H1 (cell line): Measurements from ENCODE around the gene GMPR. TPM values are rescaled to one million over a fixed set of nuclear protein-coding genes. Genes with fewer than 3 reads are reported as not detected.
"Not testable (repeated sequence)": the region's sequence is repeated elsewhere in the genome, so short reads cannot be mapped to it uniquely, and the experiment has no call there.

Source experiments
- CTCF ChIA-PET: fragments of 300-600 bp; sonication (Branson Sonifier 250); formaldehyde crosslinking; loops from one replicate; lab custom pipeline; 2021; ENCODE audit not compliant: partially characterized antibody; lab: Charles Lee
- POLR2A ChIA-PET: fragments of 300-600 bp; sonication (Branson Sonifier 250); formaldehyde crosslinking; loops from one replicate; lab custom pipeline; 2021; ENCODE audit warnings: inconsistent platforms; ENCODE audit not compliant: partially characterized antibody; lab: Charles Lee
- DNase-seq, 2 experiments: peaks; one replicate each; pipeline versions ENCODE4 v3.0.0 to v3.0.0-alpha.2; 2010 to 2022; ENCODE audit warnings: low spot score in 2 of 2, low read depth in 1 of 2, mixed read lengths in 1 of 2
- FAIRE-seq: peaks from 2 replicates; lab custom pipeline; 2011; peaks lifted over from hg19 to GRCh38; lab: Jason Lieb, UNC
- H2AFZ ChIP-seq: 2 replicates; pipeline ENCODE4 v1.8.1; 2012; ENCODE audit warnings: low read length, inconsistent platforms
- H2AK5ac ChIP-seq: 2 replicates; pipeline ENCODE4 v1.6.1; 2013; ENCODE audit warnings: low read depth, low read length
- H2BK120ac ChIP-seq: replicated peaks from 2 replicates; pipeline ENCODE3; 2013; ENCODE audit warnings: low read depth, low read length, inconsistent platforms
- H2BK12ac ChIP-seq: 2 replicates; pipeline ENCODE4 v1.6.1; 2013; ENCODE audit warnings: low read depth, low read length
- H2BK15ac ChIP-seq: 2 replicates; pipeline ENCODE4 v1.6.1; 2013; ENCODE audit warnings: low read length
- H2BK20ac ChIP-seq: 2 replicates; pipeline ENCODE4 v1.6.1; 2013; ENCODE audit warnings: low read length
- H2BK5ac ChIP-seq: 2 replicates; pipeline ENCODE4 v1.6.1; 2013; ENCODE audit warnings: low read depth, low read length
- H3K14ac ChIP-seq: 2 replicates; pipeline ENCODE4 v1.6.1; 2013; ENCODE audit warnings: inconsistent platforms; ENCODE audit not compliant: insufficient read length
- H3K18ac ChIP-seq: 2 replicates; pipeline ENCODE4 v1.6.1; 2013; ENCODE audit warnings: low read length; ENCODE audit errors: extremely low read depth
- H3K23ac ChIP-seq: 2 replicates; pipeline ENCODE4 v1.6.1; 2013; ENCODE audit warnings: inconsistent platforms; ENCODE audit not compliant: insufficient read length
- H3K23me2 ChIP-seq: 2 replicates; pipeline ENCODE4 v1.6.1; 2013; ENCODE audit warnings: low read depth, low read length
- H3K27ac ChIP-seq: 2 replicates; pipeline ENCODE4 v1.6.1; 2011; ENCODE audit warnings: low read depth, low read length, inconsistent platforms
- H3K27me3 ChIP-seq, 4 experiments: replicated peaks in 1 of 4; 1 replicate in 1 of 4; 2 replicates in 3 of 4; pipeline versions ENCODE4 v1.6.1 to v1.8.1; 2011 to 2013; ENCODE audit warnings: low read length in 3 of 4, mild to moderate bottlenecking in 3 of 4, inconsistent platforms in 2 of 4, mixed read lengths in 2 of 4, moderate library complexity in 1 of 4; ENCODE audit not compliant: control insufficient read depth in 3 of 4, insufficient read depth in 3 of 4; ENCODE audit errors: extremely low read depth in 1 of 4
- H3K36me3 ChIP-seq, 4 experiments: 2 replicates each; pipeline versions ENCODE4 v1.6.1 to v1.8.1; 2011 to 2013; ENCODE audit warnings: mild to moderate bottlenecking in 4 of 4, low read length in 3 of 4, moderate library complexity in 2 of 4, control low read depth in 1 of 4, inconsistent platforms in 1 of 4; ENCODE audit not compliant: insufficient read depth in 4 of 4, control insufficient read depth in 2 of 4
- H3K4ac ChIP-seq: replicated peaks from 2 replicates; pipeline ENCODE3; 2013; ENCODE audit warnings: low read length, low read depth, mixed read lengths, inconsistent platforms; ENCODE audit not compliant: insufficient read length
- H3K4me1 ChIP-seq, 4 experiments: replicated peaks in 1 of 4; 1 replicate in 1 of 4; 2 replicates in 3 of 4; pipeline versions ENCODE4 v1.6.1 to v1.8.1; 2011 to 2013; ENCODE audit warnings: low read length in 3 of 4, inconsistent platforms in 2 of 4, mixed read lengths in 1 of 4; ENCODE audit not compliant: insufficient read depth in 4 of 4, control insufficient read depth in 3 of 4
- H3K4me2 ChIP-seq, 2 experiments: 2 replicates each; pipeline versions ENCODE4 v1.6.1 to v1.8.1; 2011 to 2013; ENCODE audit warnings: low read depth in 2 of 2, low read length in 2 of 2, control low read depth in 1 of 2, inconsistent platforms in 1 of 2, mild to moderate bottlenecking in 1 of 2; ENCODE audit not compliant: insufficient read depth in 1 of 2
- H3K4me3 ChIP-seq, 4 experiments: fragments of 200-600, 300-600 bp in 1 of 4; sonication (generic), shearing (Covaris generic), sonication (Bioruptor Twin) in 1 of 4; 2 replicates each; pipeline versions ENCODE4 v1.5.1 to v1.8.1; 2011 to 2016; ENCODE audit warnings: low read length in 4 of 4, low read depth in 3 of 4, control low read depth in 2 of 4, inconsistent platforms in 2 of 4, mild to moderate bottlenecking in 2 of 4, mixed read lengths in 1 of 4, moderate library complexity in 1 of 4; ENCODE audit not compliant: insufficient read depth in 2 of 4; ENCODE audit errors: extremely low read depth in 1 of 4
- H3K56ac ChIP-seq: replicated peaks from 2 replicates; pipeline ENCODE3; 2013; ENCODE audit warnings: low read depth, mild to moderate bottlenecking, mixed read lengths, low read length, inconsistent platforms; ENCODE audit not compliant: insufficient read length
- H3K79me1 ChIP-seq: 2 replicates; pipeline ENCODE4 v1.6.1; 2013; ENCODE audit warnings: low read depth, low read length, control low read depth
- H3K79me2 ChIP-seq, 2 experiments: 2 replicates each; pipeline versions ENCODE4 v1.6.1 to v1.8.1; 2012 to 2013; ENCODE audit warnings: low read length in 2 of 2, mild to moderate bottlenecking in 2 of 2, inconsistent platforms in 1 of 2; ENCODE audit not compliant: insufficient read depth in 2 of 2, control insufficient read depth in 1 of 2
- H3K9ac ChIP-seq, 4 experiments: replicated peaks in 1 of 4; 1 replicate in 1 of 4; 2 replicates in 3 of 4; pipeline versions ENCODE4 v1.6.1 to v1.8.1; 2011 to 2013; ENCODE audit warnings: low read depth in 3 of 4, low read length in 3 of 4, control low read depth in 2 of 4, mild to moderate bottlenecking in 2 of 4, moderate library complexity in 2 of 4, inconsistent platforms in 1 of 4; ENCODE audit errors: extremely low read depth in 1 of 4
- H3K9me3 ChIP-seq, 2 experiments: 2 replicates each; pipeline versions ENCODE4 v1.6.1 to v1.8.1; 2012 to 2013; ENCODE audit warnings: mild to moderate bottlenecking in 2 of 2, moderate library complexity in 2 of 2, control low read depth in 1 of 2, inconsistent platforms in 1 of 2, low read depth in 1 of 2, low read length in 1 of 2, mixed read lengths in 1 of 2; ENCODE audit not compliant: insufficient read depth in 2 of 2
- H4K20me1 ChIP-seq, 2 experiments: replicated peaks in 1 of 2; 2 replicates each; pipeline versions ENCODE3 to v1.8.1; 2011 to 2013; ENCODE audit warnings: inconsistent platforms in 2 of 2, low read length in 2 of 2, mild to moderate bottlenecking in 1 of 2; ENCODE audit not compliant: insufficient read depth in 2 of 2, control insufficient read depth in 1 of 2
- H4K5ac ChIP-seq: 2 replicates; pipeline ENCODE4 v1.6.1; 2013; ENCODE audit warnings: low read length, low read depth, mixed read lengths, inconsistent platforms; ENCODE audit not compliant: insufficient read length
- H4K8ac ChIP-seq: 2 replicates; pipeline ENCODE4 v1.8.0; 2013; ENCODE audit warnings: mild to moderate bottlenecking, moderate library complexity, low read length, inconsistent platforms; ENCODE audit not compliant: insufficient read depth; ENCODE audit errors: extremely low read depth
- H4K91ac ChIP-seq: replicated peaks from 2 replicates; pipeline ENCODE3; 2013; ENCODE audit warnings: low read length, mixed read lengths, inconsistent platforms; ENCODE audit not compliant: insufficient read length
- WGBS, 2 experiments: shearing (Covaris generic) in 1 of 2; methylation state at CpG; one replicate each; pipeline versions ENCODE4 v1.1.6 to v1.1.7; 2013 to 2015; ENCODE audit warnings: low lambda C conversion rate in 2 of 2, mixed read lengths in 2 of 2, inconsistent platforms in 1 of 2, low coverage in 1 of 2, missing lambda C conversion rate in 1 of 2; ENCODE audit not compliant: insufficient replicate concordance in 2 of 2, insufficient coverage in 1 of 2, insufficient read length in 1 of 2; ENCODE audit errors: extremely low coverage in 1 of 2, missing lambda C conversion rate in 1 of 2; 5-methylcytosine and 5-hydroxymethylcytosine counted together
- polyA plus RNA-seq, 7 experiments: library from polyadenylated mRNA; depleted of rRNA in 3 of 7; stranded (reverse) in 5 of 7; unstranded in 2 of 7; fragments of >200 nt in 5 of 7; fragments of 200-250 nt in 2 of 7; gene quantifications; 1 replicate in 5 of 7; 2 replicates in 1 of 7; 4 replicates in 1 of 7; pipeline versions ENCODE4 v1.2.1 to v1.2.3, GENCODE V29; 2011 to 2013; ENCODE audit warnings: missing spikeins in 2 of 7, mixed read lengths in 2 of 7
- total RNA-seq: library from RNA; stranded (reverse); fragmentation: NEBNext Ultra II Directional; extraction: Animal tissue kit (Norgen Biotek cat#: 25700); gene quantifications from 2 replicates; pipeline ENCODE4 v1.2.1, GENCODE V29; 2021

GMPR gene
- total and polyA plus RNA-seq, 2 of the 8 experiments (the other 6 are each of a cell fraction or from before 2014, with no cell fraction given) = 0.99 to 1.2 TPM

DNA sequence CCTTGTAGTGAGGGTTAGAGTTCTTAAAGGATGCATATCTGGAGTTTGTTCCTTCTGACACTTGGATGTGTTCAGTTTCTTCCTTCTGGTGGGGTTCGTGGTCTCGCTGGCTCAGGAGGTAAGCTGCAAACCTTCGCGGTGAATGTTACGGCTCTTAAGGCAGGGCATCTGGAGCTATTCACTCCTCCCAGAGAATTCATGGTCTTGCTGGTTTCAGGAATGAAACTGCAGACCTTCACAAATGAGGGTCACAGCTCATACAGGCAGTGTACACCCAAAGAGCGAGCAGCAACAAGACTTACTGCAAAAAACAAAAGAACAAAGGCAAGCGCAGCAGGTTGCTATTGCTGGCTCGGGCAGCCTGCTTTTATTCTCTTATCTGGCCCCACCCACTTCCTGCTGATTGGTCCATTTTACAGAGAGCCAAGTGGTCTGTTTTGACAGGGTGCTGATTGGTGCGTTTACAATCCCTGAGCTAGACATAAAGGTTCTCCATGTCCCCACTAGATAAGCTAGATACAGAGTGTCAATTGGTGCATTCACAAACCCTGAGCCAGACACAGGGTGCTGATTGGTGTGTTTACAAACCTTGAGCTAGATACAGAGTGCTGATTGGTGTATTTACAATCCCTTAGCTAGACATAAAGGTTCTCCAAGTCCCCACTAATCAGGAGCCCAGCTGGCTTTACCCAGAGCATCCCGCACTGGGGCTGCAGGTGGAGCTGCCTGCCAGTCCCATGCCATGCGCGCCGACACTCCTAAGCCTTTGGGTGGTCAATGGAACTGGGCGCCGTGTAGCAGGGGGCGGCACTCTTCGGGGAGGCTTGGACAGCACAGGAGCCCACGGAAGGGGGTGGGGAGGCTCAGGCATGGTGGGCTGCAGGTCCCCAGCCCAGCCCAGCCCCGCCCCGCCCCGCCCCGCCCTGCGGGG lies 12.0 kb upstream of the GMPR start:
- H3K4me2 ChIP-seq, FAIRE-seq, DNase-seq: not testable (repeated sequence)

More for the DNA sequence above, 12.0 kb upstream of the GMPR start:
- H2BK12ac ChIP-seq, H3K79me2 ChIP-seq, H2BK120ac ChIP-seq, H2BK15ac ChIP-seq, H3K4ac ChIP-seq, H2AFZ ChIP-seq, H4K91ac ChIP-seq, H2BK5ac ChIP-seq, H4K8ac ChIP-seq, H4K20me1 ChIP-seq, H2AK5ac ChIP-seq, H3K27ac ChIP-seq, H3K9ac ChIP-seq, H3K56ac ChIP-seq, H3K79me1 ChIP-seq, H3K18ac ChIP-seq, H3K23ac ChIP-seq, H3K14ac ChIP-seq, H3K23me2 ChIP-seq, H3K27me3 ChIP-seq, H2BK20ac ChIP-seq, H3K4me3 ChIP-seq, H4K5ac ChIP-seq, H3K36me3 ChIP-seq, H3K4me1 ChIP-seq, H3K9me3 ChIP-seq, POLR2A ChIA-PET: not testable (repeated sequence)
- WGBS, 2 experiments = 73% methylated on average over 21 of the region's 23 CpGs; no CpG with 5 or more reads in 1 of the 2 experiments
- CTCF ChIA-PET = interaction anchor here (1.0 to 2.0 kb wide), 3 partner anchors 9 to 91 kb away, joined by 3 to 5 read pairs (median 5); no protein-coding TSS in a partner anchor
